ENCODE data around the gene SAMD8.
A peak's percentile ranks its signal among the peaks of the same experiment; 100 is the strongest.
"Not testable (repeated sequence)": the region's sequence is repeated elsewhere in the genome, so short reads cannot be mapped to it uniquely, and the experiment has no call there.

Gene SAMD8

GRCh38 chr10:75140246-75140645 lies 28.8 kb downstream of the SAMD8 start:
- no peak for DNase-seq (ENCODE audit: low read depth in 2 of 2)

DNA sequence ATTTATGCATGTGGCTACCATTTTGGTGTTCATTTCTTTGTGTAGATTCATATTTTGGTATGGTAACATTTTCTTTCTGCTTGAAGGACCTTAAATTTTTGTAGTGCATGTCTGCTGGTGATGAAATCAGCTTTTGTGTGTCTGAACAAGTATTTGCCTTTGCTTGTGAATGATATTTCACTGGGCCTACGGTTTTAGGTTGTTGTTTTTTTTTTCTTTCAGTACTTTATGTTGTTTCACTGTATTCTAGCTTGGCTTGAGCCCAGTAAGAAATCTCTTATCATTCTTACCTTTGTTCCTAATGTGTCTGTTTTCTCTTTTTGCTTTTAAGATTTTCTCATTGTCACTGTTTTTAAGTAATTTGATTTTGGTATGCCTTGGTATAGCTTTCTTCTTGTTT lies 31.9 kb downstream of the SAMD8 start:
- DNase-seq (ENCODE audit: low read depth in 2 of 2), result no peak

- DNase-seq (ENCODE audit: low read depth in 2 of 2), result no peak
Observed at GRCh38 chr10:75145590-75145989, 34.1 kb downstream of the SAMD8 start.

DNA sequence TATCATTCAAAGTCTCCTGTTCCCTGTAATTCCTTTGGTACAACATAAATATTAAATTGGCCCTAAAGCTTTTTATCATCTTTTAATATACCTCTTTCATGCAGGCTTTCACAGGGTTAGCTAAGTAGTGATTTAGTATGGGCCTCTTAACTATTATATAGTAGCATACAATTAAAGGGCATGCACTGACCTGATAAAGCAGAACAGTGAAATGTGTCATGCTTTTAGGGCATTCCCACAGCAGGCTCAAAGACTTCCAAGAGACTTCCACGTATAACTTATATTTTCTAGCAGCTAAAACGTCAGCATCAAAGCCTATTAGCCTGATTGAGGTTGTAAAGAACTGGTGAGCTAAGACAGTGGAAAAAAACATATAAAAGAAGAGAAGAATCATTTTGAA lies 35.3 kb downstream of the SAMD8 start:
- DNase-seq (ENCODE audit: low read depth in 2 of 2), result no peak

GRCh38 chr10:75150656-75151055 lies 39.2 kb downstream of the SAMD8 start:
- no peak for DNase-seq (ENCODE audit: low read depth in 2 of 2)

DNA sequence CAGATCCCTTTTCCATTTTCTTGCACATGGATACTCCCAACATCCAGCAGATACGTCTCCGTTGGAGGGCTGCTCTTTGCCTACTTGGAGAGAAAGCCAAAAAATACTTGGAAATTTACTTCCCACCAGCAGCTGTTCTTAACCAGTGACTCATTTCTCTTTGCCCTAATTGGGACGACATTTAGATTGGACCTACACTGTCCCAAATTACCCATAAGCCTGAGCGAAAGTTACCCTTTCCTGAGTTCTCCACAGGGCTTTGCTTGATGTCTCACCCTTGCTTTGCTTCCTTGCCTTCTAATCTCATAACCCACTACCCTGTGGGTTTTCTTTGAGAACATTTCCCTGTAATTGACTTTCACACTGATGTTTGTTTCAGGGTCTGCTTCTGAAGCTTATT lies 48.1 kb downstream of the SAMD8 start:
- no peak for DNase-seq (ENCODE audit: low read depth in 2 of 2)

DNA sequence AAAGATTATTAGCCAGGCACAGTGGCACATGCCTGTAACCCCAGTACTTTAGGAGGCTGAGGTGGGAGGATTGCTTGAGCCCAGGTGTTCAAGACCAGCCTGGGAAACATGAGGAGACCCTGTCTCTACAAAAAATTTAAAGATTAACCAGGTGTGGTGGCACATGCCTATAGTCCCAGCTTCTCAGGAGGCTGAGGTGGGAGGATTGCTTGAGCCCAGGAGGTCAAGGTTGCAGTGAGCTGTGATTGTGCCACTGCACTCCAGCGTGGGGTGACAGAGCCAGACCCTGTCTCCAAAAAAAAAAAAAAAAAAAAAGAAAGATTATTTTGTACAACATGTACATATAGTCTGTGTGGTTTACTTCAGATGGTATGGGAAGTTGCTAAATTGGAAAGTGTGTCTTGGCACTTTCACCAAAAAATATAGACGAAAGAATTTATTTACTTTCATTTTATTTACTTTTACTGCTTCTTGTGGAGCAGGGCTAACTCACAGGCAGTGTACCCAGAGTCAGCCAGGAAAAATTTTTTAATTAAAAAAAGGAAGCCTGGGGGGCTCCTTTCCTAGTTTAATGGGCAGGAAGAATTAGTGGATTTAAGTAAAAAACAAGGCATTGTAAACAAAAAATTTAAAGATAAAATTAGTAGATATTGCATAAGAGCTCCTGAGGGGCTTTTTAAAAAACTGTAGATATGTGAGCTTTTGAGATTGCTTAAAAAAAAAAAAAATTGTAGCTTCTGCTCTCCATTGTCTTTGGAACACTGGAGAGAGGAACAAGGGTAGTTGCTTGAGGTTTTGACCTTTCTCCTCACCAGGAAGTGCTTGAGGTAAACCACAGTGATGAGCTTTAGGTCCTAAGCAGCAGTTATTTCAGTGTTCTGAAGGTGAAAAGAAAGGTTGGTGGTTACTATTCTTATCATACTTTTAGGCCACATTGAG lies 54.5 kb downstream of the SAMD8 start:
- DNase-seq (ENCODE audit: low read depth in 2 of 2), result no peak

GRCh38 chr10:75166623-75166972 lies 55.1 kb downstream of the SAMD8 start:
- no peak for DNase-seq (ENCODE audit: low read depth in 2 of 2)

- DNase-seq (ENCODE audit: low read depth in 2 of 2), result no peak
Observed at GRCh38 chr10:75168275-75168674, 56.8 kb downstream of the SAMD8 start.

- DNase-seq (ENCODE audit: low read depth in 2 of 2), result no peak
Observed at GRCh38 chr10:75170215-75170614, 58.8 kb downstream of the SAMD8 start.

- DNase-seq (ENCODE audit: low read depth in 2 of 2), result no peak
Observed at GRCh38 chr10:75175046-75175445, 63.6 kb downstream of the SAMD8 start.

- DNase-seq (ENCODE audit: low read depth in 2 of 2), result no peak
Observed at GRCh38 chr10:75176046-75176445, 64.6 kb downstream of the SAMD8 start.

DNA sequence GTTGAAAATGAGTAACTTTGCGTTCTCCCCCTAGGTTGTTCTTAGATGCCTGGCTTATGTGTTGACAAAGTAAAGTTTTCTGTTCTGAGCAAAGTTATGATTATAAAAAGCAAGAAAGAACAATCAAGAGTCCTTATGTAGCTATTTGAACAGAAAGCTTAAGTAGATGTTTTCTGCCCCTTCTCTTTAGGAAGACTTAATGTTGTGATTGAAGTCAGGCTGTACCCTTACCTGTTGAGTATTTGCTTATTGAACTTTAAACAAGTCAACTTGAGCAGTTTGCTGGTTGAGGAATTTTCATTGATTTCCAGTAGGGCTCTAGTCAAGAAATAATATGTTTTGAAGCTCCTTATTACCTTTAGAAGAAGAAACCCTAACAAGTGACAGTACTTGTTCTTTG lies 65.3 kb downstream of the SAMD8 start:
- no peak for DNase-seq (ENCODE audit: low read depth in 2 of 2)

DNA sequence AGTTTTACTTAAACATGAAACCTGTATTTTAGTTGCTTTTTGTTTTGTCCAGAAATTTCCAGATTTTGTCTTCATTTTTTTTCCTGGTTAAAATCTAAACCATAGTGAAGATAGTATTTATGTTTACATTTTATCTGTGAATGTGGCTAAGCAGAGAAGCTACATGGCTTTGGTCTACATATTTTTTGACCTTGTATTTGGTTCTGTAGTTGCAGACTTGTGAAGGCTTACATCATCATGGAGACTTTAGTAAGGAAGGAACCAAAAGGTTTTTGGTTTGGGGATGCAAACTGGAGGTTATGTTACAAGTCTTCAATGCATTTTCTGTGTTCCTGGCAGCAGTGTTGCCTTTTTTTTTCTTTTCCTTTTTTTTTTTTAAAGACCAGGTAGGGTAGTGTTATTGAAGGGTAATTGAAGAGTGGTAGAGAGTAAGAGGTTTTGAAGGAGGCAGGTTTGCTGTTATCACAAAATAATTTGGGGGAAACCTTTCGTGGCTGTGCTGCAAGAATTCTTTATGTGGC lies 68.3 kb downstream of the SAMD8 start:
- no peak for DNase-seq (ENCODE audit: low read depth in 2 of 2)

- no peak for DNase-seq (ENCODE audit: low read depth in 2 of 2)
Observed at GRCh38 chr10:75180592-75180991, 69.1 kb downstream of the SAMD8 start.

- no peak for DNase-seq (ENCODE audit: low read depth in 2 of 2)
Observed at GRCh38 chr10:75181073-75181472, 69.6 kb downstream of the SAMD8 start.

- no peak for DNase-seq (ENCODE audit: low read depth in 2 of 2)
Observed at GRCh38 chr10:75186310-75186709, 74.9 kb downstream of the SAMD8 start.

GRCh38 chr10:75187961-75188426 lies 76.5 kb downstream of the SAMD8 start:
- peak in 1 of 2 experiments; percentile 49 for DNase-seq (ENCODE audit: low read depth in 2 of 2)

DNA sequence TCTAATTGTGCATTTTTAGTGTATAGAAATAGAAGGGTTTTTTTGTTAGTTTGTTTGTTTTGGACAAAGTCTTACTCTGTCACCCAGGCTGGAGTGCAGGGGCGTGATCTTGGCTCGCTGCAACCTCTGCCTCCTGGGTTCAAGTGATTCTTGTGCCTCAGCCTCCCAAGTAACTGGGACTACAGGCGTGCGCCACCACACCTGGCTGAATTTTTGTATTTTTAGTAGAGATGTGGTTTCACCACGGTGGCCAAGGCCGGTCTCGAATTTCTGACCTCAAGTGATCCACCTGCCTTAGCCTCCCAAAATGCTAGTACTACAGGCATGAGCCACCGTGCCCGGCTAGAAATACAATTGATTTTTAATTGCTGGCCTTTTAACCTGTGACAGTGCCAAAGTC lies 77.1 kb downstream of the SAMD8 start:
- not testable (repeated sequence) for DNase-seq (ENCODE audit: low read depth in 2 of 2)

GRCh38 chr10:75189266-75190096 lies 78.0 kb downstream of the SAMD8 start:
- no peak for DNase-seq (ENCODE audit: low read depth in 2 of 2)

GRCh38 chr10:75191821-75192568 lies 80.5 kb downstream of the SAMD8 start:
- DNase-seq (ENCODE audit: low read depth in 2 of 2), result no peak

DNA sequence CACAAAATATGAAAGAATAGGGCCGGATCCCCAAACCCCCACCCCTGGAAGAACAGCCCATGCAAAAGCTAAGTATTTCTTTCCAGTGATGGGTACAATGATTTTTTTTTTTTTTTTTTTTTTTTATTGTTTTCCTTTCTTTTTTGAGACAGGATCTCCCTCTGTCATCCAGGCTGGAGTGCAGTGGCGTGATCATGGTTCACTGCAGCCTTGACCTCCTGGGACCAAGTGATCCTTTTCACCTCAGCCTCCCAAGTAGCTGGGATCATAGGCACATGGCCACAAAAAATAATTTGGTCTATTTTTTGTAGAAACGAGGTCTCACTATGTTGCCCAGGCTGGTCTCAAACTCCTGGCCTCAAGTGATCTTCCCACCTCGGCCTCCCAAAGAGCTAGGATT lies 83.2 kb downstream of the SAMD8 start:
- not testable (repeated sequence) for DNase-seq (ENCODE audit: low read depth in 2 of 2)

All from stimulated activated CD4-positive, alpha-beta T cell treated with anti-CD3 and anti-CD28 coated beads, Interleukin-12 subunit alpha, Interleukin-12 subunit beta, amount 100 ng/mL, for 24 hours (primary cell).